GM12864 (cell line): ENCODE measurements around the gene PRKAR1B.

ENCODE experiments used
- DNase-seq: peaks from one replicate; pipeline ENCODE4 v3.0.0-alpha.2; 2011; ENCODE audit warnings: low read depth
- H3K4me3 ChIP-seq: 2 replicates; pipeline ENCODE4 v1.5.1; 2011; ENCODE audit warnings: mild to moderate bottlenecking, low read depth, low read length, control low read depth
- CTCF ChIP-seq: IDR thresholded peaks from 2 replicates; pipeline ENCODE4 v1.5.1; 2011; ENCODE audit warnings: low read depth, mild to moderate bottlenecking, moderate library complexity, low read length, control low read depth, inconsistent platforms; ENCODE audit errors: missing control alignments

The PRKAR1B gene

GRCh38 chr7:728602-729001, 1.5 kb upstream of the PRKAR1B start:
- no peak for TF ChIP-seq CTCF
- DNase-seq, result no peak
- H3K4me3 ChIP-seq, result peak overlapping the region; percentile 90; the same call in 1 of the 2 replicates

- peak overlapping the region; percentile 90 for H3K4me3 ChIP-seq
- TF ChIP-seq CTCF, result no peak
- no peak for DNase-seq
These were observed 852 bp upstream of the PRKAR1B start for GRCh38 chr7:727806-728460.

GRCh38 chr7:726854-727103, 302 bp downstream of the PRKAR1B start:
- H3K4me3 ChIP-seq, result peak overlapping the region; percentile 90
- TF ChIP-seq CTCF, result no peak
- DNase-seq, result no peak

- no peak for TF ChIP-seq CTCF
These were observed 812 bp downstream of the PRKAR1B start, which contains the start of gene DNAAF5 for GRCh38 chr7:726084-726853. Gene DNAAF5, plus strand, starts transcription at chr7:726699. Its CDS starts 22 bp downstream, at chr7:726721.

GRCh38 chr7:725223-726005, 1.7 kb downstream of the PRKAR1B start:
- no peak for DNase-seq
- H3K4me3 ChIP-seq, result peak overlapping the region; percentile 90
- no peak for TF ChIP-seq CTCF

More at GRCh38 chr7:726084-726853, 812 bp downstream of the PRKAR1B start, which contains the start of gene DNAAF5:
- peak within 1 kb of the TSS; percentile 90 for H3K4me3 ChIP-seq
- DNase-seq, result peak; percentile 64

GRCh38 chr7:724298-724697, 2.8 kb downstream of the PRKAR1B start:
- no peak for DNase-seq
- TF ChIP-seq CTCF, result no peak
- no peak overlapping the region for H3K4me3 ChIP-seq
